ENCODE results near the gene CCL21. TPM values are rescaled to one million over a fixed set of nuclear protein-coding genes. Genes with fewer than 3 reads are reported as not detected.

CCL21 gene
- total and polyA plus RNA-seq, 3 donors from 2014 or later, result 1.7 to 76.3 (median 2.0) TPM

- no peak for DNase-seq
- 70 to 82% methylated on average over 1 of the region's 1 CpG for WGBS, 2 donors
- intact Hi-C loops (cut with DNase I; ENCODE audit: low total_unique reads), result no loop called here
- Histone ChIP-seq H3K27ac (no peak overlapping the region), H3K4me3 (no peak overlapping the region), H3K9me3 (no peaks in the 10 kb centered on the region), H3K36me3 (ENCODE audit: low read depth, missing control alignments) (no peaks in the 10 kb centered on the region), H3K4me1 (no peaks in the 10 kb centered on the region), H3K27me3 (no peaks in the 10 kb centered on the region)
- TF ChIP-seq CTCF (IDR thresholded peaks at IDR 0.05), result no peak
- no peak for TF ChIP-seq POLR2A (IDR thresholded peaks at IDR 0.05)
Measured at GRCh38 chr9:34686732-34687131, 23.2 kb downstream of the CCL21 start.

- WGBS, 2 donors, result 51 to 62% methylated on average over 5 of the region's 5 CpGs
- DNase-seq, result peak; percentile 35
- intact Hi-C loops (cut with DNase I; ENCODE audit: low total_unique reads), result no loop called here
Measured at GRCh38 chr9:34686231-34686630, 23.7 kb downstream of the CCL21 start.

GRCh38 chr9:34685591-34685990 lies 24.3 kb downstream of the CCL21 start:
- 77 to 83% methylated on average over 4 of the region's 4 CpGs for WGBS, 2 donors
- Histone ChIP-seq H3K9me3 (no peaks in the 10 kb centered on the region), H3K4me3 (no peak overlapping the region), H3K27ac (no peak overlapping the region), H3K36me3 (ENCODE audit: low read depth, missing control alignments) (no peaks in the 10 kb centered on the region), H3K4me1 (no peaks in the 10 kb centered on the region), H3K27me3 (no peaks in the 10 kb centered on the region)
- intact Hi-C loops (cut with DNase I; ENCODE audit: low total_unique reads), result no loop called here
- no peak for TF ChIP-seq CTCF (IDR thresholded peaks at IDR 0.05)
- no peak for TF ChIP-seq POLR2A (IDR thresholded peaks at IDR 0.05)
- no peak for DNase-seq

More at GRCh38 chr9:34686231-34686630, 23.7 kb downstream of the CCL21 start:
- Histone ChIP-seq H3K27me3 (no peaks in the 10 kb centered on the region), H3K4me3 (no peak overlapping the region), H3K4me1 (no peaks in the 10 kb centered on the region), H3K9me3 (no peaks in the 10 kb centered on the region), H3K36me3 (ENCODE audit: low read depth, missing control alignments) (no peaks in the 10 kb centered on the region), H3K27ac (no peak overlapping the region)
- no peak for TF ChIP-seq POLR2A (IDR thresholded peaks at IDR 0.05)
- no peak for TF ChIP-seq CTCF (IDR thresholded peaks at IDR 0.05)

- no peak for DNase-seq
- Histone ChIP-seq H3K4me1 (no peaks in the 10 kb centered on the region), H3K27ac (no peak overlapping the region), H3K27me3 (no peaks in the 10 kb centered on the region), H3K9me3 (no peaks in the 10 kb centered on the region), H3K36me3 (ENCODE audit: low read depth, missing control alignments) (no peaks in the 10 kb centered on the region), H3K4me3 (no peak overlapping the region)
- TF ChIP-seq CTCF (IDR thresholded peaks at IDR 0.05) (no peak), POLR2A (IDR thresholded peaks at IDR 0.05) (no peak)
- WGBS, 2 donors, result 94 to 98% methylated on average over 4 of the region's 4 CpGs
- intact Hi-C loops (cut with DNase I; ENCODE audit: low total_unique reads), result no loop called here
Measured at GRCh38 chr9:34684816-34685215, 25.1 kb downstream of the CCL21 start.

DNA sequence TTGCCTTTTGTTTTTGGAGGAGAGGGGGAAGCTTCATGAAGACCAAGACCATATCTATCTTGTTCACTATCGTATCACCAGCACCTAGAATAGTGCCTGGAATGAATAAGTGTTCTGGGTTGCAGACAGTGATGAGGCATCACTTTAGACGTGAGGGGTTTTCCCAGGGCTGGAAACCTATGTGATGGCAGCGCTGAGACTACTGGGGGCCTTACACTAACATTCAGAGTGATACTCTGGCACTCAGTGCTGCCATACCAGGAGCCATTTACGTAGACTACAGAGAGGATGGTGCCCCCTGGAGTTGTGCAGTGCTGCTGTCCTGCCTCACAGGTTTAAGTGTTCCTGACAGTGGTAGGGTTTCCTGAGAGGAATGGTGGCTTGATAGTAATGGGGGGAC lies 25.8 kb downstream of the CCL21 start:
- H3K27me3 ChIP-seq, result no peaks in the 10 kb centered on the region
- no peak overlapping the region for H3K4me3 ChIP-seq
- intact Hi-C loops (cut with DNase I; ENCODE audit: low total_unique reads), result no loop called here
- 75 to 97% methylated on average over 1 to 4 of the region's 4 CpGs for WGBS, 2 donors
- no peaks in the 10 kb centered on the region for H3K9me3 ChIP-seq
- H3K27ac ChIP-seq, result no peak overlapping the region
- TF ChIP-seq CTCF (IDR thresholded peaks at IDR 0.05), result no peak
- no peak for TF ChIP-seq POLR2A (IDR thresholded peaks at IDR 0.05)
- no peaks in the 10 kb centered on the region for H3K36me3 ChIP-seq (ENCODE audit: low read depth, missing control alignments)
- no peaks in the 10 kb centered on the region for H3K4me1 ChIP-seq
- DNase-seq, result no peak
